ENCODE results near the gene CLEC20A. TPM values are rescaled to one million over a fixed set of nuclear protein-coding genes. Genes with fewer than 3 reads are reported as not detected.
A peak's percentile ranks its signal among the peaks of the same experiment; 100 is the strongest.

The CLEC20A gene
- total RNA-seq, 1 donor, result not detected

DNA sequence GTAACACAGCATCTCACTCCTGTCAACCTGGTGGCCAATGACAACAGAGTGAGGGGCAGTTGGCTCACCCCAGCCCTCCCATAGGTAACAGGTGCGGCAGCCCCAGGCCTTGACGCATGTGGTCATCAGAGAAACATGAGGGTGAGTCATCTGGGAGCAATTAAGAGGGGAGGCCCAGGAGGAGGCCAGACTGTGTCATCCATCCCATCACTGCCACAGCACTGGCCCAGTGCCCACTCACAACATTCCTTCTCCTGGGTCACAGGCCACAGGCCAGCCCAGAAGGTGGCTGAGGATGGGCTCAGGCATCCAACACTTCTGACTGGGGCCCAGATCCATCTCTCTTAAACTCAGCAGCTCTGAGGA, 33.3 kb upstream of the CLEC20A start:
- no peak for TF ChIP-seq CTCF (IDR thresholded peaks at IDR 0.05; ENCODE audit: insufficient read depth, low read depth, low read length)
- H3K4me3 ChIP-seq (ENCODE audit: low read depth, low read length), result no peak overlapping the region
- peak; percentile 28 for DNase-seq (ENCODE audit: low read depth)

- DNase-seq (ENCODE audit: low read depth), result no peak
- TF ChIP-seq CTCF (IDR thresholded peaks at IDR 0.05; ENCODE audit: insufficient read depth, low read depth, low read length), result no peak
- no peak overlapping the region for H3K4me3 ChIP-seq (ENCODE audit: low read depth, low read length)
These were observed 32.7 kb upstream of the CLEC20A start for GRCh38 chr1:178529364-178530036.

- DNase-seq (ENCODE audit: low read depth), result no peak
- no peak overlapping the region for H3K4me3 ChIP-seq (ENCODE audit: low read depth, low read length)
- no peak for TF ChIP-seq CTCF (IDR thresholded peaks at IDR 0.05; ENCODE audit: insufficient read depth, low read depth, low read length)
These were observed 32.2 kb upstream of the CLEC20A start for GRCh38 chr1:178528953-178529335.

DNA sequence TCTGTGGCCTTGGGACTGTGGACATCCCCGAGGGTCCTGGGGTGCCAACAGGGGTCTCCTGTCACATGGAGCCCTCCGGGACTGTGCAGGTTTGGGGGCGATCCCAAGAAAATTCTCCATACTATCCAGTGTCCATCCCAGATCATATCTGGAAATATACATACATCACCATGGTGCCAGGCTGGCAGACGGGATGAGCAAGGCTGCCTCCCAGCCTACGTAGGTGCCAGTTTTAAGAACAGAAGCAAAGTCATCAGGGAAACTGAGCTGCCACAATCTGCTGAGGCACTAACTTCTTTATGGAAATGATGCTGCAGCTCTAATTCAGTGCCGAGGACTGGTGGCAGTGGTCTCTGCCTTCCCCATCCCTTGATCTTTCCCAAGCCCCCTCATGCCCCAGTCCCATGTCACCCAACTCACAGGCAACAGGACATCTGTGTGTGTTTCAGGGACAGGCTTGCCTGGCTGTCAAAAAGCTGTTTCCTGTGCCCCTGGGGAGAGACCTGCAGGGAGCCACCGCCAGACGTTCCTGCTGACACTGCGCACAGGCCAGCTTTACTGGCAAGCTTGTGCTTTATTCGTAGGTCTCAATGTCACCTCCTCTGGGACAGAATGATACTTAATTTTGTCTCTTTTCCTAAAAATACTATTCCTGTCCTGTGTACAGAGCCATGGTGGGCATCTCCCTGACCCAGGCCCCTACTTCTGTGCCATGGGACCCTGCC, 31.6 kb upstream of the CLEC20A start:
- no peak for TF ChIP-seq CTCF (IDR thresholded peaks at IDR 0.05; ENCODE audit: insufficient read depth, low read depth, low read length)
- no peak for DNase-seq (ENCODE audit: low read depth)
- H3K4me3 ChIP-seq (ENCODE audit: low read depth, low read length), result no peak overlapping the region

DNA sequence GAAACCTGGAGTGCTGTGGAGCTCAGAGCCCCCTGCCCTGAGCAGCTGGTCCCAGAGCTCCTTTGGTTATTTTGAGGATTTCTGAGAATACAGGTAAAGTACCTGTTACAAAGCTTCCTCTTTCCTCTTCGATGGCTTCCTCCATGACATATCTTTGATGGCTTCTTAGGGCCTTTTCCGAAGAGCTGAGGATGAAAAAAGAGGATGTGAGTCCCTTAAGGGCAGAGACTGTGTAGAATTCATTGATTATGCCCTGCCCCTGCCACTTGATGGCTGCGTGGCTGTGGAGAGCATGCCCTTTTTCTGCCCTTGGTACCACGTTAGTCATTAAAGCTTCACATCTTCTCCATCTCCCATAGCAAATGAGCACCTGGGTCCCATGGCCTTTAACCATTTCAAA, 30.4 kb upstream of the CLEC20A start:
- no peak overlapping the region for H3K4me3 ChIP-seq (ENCODE audit: low read depth, low read length)
- no peak for DNase-seq (ENCODE audit: low read depth)
- TF ChIP-seq CTCF (IDR thresholded peaks at IDR 0.05; ENCODE audit: insufficient read depth, low read depth, low read length), result no peak

DNA sequence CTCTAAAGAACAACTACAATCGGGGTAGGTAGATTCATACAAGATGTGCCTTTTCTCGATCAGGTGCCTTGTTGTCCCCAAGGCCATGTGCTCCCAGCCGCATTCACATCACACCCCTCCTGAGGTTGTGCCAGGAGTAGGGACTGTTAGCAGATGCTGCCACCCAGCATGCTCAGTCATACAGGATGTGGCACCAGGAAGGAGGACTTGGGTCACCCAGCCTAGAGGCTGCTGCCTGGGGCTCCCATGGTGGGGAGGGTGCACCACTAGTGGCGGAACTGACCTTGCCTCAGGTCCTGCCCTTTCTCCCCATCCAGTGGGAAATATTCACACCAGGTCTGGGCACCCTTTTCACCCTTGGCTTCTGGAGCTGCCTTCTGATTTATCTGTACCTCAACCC, 24.5 kb upstream of the CLEC20A start:
- no peak for TF ChIP-seq CTCF (IDR thresholded peaks at IDR 0.05; ENCODE audit: insufficient read depth, low read depth, low read length)
- no peak for DNase-seq (ENCODE audit: low read depth)
- H3K4me3 ChIP-seq (ENCODE audit: low read depth, low read length), result no peak overlapping the region

Data from fibroblast of villous mesenchyme (primary cell).